ENCODE data around the gene GPX3.

GRCh38 chr5:151056379-151057325 is 36.3 kb downstream of the GPX3 start:
- TF ChIP-seq CTCF (IDR thresholded peaks at IDR 0.05), result no peak
- no peak for TF ChIP-seq POLR2A (IDR thresholded peaks at IDR 0.05)

Measured in thyroid gland (tissue), 4 donors.